HG03521 (cell line): Measurements from ENCODE around the gene PLCD3.
"Not testable (repeated sequence)": the region's sequence is repeated elsewhere in the genome, so short reads cannot be mapped to it uniquely, and the experiment has no call there.

Experiments used
- ATAC-seq: cut with Tn5 transposase; IDR thresholded peaks from one replicate; pipeline ENCODE4 v1.9.1; 2021; ENCODE audit warnings: mild to moderate bottlenecking, moderate library complexity; ENCODE audit not compliant: unreplicated experiment

The PLCD3 gene

GRCh38 chr17:45135192-45135977 is 3.1 kb upstream of the PLCD3 start, which contains the start of gene ACBD4:
TSS of gene ACBD4 (plus strand) at chr17:45135687. CDS start at chr17:45136145, 458 bp downstream.
- peak; percentile 69 for ATAC-seq

- ATAC-seq, result peak; percentile 35
Measured at GRCh38 chr17:45132572-45133463, 503 bp upstream of the PLCD3 start.

DNA sequence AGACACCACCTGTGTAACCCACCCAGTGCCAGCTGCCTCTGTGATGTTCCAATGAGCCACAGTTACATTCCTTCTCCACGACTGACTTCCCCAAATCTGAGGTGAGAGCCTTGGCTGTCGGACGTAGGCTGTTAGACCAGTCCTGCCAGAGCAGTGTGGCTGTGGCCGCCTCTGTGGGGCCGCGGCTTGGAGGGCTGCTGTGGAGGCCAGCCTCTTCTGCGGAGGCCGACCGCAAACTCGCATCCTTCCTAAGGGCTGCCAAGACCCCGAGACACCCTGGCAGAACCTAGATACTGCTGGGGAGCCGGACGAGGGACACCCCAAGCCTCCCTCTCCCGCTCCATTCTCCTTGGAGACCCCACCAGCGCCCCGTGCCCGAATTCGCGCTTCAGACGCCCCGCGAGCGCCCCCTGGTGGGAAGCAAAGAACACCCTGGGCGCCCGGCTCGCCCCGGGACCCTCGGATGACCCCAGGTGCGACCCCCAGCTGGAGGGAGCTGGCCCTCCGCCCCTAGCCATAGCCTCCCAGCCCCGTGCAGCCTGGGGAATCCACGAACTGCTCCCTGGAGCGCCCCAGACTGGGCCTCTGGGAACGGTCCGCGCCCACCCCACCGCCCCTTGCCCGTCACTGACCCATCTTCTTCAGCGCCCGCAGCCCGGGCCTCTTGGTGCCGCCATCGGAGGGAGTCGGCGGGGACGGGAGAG is 547 bp downstream of the PLCD3 start:
- ATAC-seq, result no peak

DNA sequence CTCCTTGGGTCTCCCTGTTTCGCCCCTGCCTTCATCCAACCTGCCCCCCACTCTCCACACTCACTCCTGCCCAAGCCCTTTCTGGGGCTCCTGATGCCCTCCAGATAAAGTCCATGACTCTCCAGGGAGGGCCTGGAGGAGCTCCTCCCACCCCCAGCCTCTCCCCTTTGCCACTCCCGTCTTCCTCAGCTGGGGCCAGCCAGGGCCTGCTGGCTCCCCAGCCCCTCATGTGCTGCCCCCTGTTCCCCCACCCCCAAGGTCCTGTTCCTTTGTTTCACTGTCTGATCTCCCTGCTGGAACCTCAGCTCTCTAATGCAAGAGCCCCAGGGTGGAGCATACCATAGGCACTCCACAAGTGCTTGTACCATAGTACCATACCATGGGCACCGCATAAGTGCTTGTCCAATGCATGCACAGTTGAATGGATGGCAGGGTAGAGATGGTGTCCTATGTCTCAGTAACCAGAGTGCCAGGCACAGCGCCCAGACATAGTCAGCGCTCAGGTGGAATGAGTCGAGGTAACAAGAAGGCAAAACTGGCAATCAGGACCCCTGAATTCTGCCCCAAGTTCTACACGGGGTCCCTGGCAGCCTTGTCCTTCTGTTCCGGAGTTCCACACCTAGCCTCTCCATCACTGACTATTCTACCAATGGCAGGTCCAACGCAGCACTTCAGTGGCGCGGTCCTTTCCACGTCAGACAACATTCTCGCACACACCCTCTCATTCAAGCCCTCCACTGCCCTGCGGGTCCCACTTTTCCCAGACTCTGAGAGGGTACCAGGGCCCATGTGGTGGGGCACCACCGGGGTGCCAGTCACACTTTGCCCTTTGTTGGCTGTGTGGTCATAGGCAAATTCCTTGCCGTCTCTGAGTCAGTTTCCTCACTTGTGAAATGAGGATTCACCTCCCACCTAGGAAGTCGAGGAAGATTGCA is 1.4 kb downstream of the PLCD3 start:
- no peak for ATAC-seq

GRCh38 chr17:45129940-45130680 is 2.2 kb downstream of the PLCD3 start:
- ATAC-seq, result no peak

DNA sequence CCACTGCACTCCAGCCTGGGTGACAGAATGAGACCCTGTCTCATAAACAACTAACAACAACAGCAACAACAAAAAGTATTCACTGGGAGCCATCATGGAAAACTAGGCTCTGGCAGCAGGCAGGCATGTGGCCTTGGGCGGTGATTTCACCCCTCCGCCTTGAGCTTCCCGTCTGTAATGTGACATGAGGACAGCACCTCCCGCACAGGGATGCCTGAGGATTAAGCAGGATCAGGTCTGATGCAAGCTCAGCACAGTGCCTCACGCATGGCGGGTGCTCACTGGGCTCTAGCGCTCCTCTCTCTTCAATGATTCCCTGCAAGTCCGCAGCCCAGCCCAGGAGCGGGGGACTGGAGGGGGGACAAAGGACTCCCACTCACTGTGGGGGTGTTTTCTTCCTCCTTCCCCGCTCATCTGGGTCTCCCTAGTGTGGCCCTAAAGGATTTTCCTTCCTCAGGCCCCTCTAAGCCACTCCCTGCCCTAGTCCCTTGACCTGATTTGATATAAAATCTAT is 2.8 kb downstream of the PLCD3 start:
- no peak for ATAC-seq

DNA sequence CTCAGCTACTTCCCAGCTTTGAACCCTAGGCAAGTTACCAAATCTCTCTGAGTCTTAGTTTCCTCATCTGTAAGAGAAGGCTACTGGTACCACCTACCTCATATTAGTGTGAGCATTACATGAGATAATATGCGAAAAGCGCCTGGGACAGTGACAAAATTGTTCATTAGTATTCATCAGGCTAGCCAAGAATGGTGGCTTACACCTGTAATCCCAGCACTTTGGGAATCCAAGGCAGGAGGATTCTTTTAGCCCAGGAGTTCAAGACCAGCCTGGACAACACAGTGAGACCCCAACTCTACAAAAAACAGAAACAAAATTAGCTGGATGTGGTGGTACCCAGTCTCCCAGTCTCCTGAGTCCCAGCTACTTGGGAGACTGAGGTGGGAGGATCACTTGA is 3.3 kb downstream of the PLCD3 start:
- ATAC-seq, result no peak

DNA sequence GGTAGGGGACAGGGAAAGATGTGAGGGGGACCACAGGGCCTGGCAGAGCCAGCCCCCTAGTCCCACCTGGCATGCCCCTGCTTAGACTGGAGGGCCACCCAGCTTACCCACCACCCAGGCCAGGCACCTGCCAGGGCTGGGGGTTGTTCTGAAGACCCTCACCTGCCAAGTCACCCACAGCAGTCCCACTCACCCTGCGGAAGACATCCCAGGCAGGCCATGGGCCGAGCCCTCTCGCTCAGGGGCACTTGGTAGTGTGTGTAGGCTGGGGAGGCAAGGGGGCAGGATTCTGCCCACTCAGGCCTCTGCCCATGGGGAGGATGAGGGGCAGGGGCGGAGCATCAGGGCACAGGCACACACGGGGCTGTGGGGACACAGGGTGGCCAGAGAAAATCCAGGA is 4.0 kb downstream of the PLCD3 start:
- no peak for ATAC-seq

GRCh38 chr17:45127548-45128300 is 4.6 kb downstream of the PLCD3 start:
- ATAC-seq, result no peak

- no peak for ATAC-seq
Measured at GRCh38 chr17:45127207-45127547, 5.1 kb downstream of the PLCD3 start.

- no peak for ATAC-seq
Measured at GRCh38 chr17:45125509-45125908, 6.8 kb downstream of the PLCD3 start.

- ATAC-seq, result not testable (repeated sequence)
Measured at GRCh38 chr17:45124797-45125122, 7.6 kb downstream of the PLCD3 start.

GRCh38 chr17:45123930-45124796 is 8.2 kb downstream of the PLCD3 start:
- ATAC-seq, result no peak

- no peak for ATAC-seq
Measured at GRCh38 chr17:45123076-45123770, 9.1 kb downstream of the PLCD3 start.

DNA sequence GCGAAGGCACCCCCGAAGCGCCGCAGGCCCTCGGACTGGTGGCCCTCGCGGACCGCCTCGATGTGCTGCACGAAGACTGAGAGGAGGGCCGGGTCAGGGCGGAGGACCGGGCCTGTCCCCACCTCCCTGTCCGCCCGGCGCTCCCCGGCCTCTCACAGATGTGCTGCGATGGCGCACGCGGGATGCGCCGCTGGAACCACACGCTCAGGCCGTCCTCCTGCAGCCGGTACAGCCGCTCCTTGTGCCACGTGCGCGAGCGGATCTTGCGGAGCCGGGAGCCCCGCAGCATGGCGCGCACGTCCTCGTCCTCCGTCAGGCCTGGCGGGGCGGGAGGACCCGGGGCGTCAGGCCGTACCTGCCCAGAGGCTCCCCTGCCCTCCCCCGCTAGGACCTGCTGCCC is 11.3 kb downstream of the PLCD3 start:
- no peak for ATAC-seq

DNA sequence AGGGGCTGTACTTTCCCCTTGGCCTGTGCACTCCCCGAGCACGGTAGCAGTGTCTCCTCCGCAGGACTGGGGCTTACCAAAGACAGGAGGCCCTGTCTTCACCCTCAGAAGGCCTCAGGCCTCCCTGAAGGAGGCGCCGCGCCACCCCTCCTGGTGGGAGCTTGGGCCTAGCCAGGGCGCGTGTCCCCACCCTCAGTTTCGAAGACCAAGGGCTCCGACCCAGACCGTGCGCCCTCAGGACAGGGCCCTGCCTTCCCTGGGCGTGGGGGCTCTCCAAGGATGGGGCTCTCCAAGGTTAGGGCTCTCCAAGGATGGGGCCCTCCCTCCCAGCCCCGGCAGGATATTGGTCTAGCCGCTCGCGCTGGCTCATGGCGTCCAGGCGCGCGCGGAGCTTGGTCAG is 11.8 kb downstream of the PLCD3 start:
- ATAC-seq, result no peak

- ATAC-seq, result no peak
Measured at GRCh38 chr17:45119964-45120363, 12.4 kb downstream of the PLCD3 start.
